Fibroblast of lung (primary cell): ENCODE data around the gene KRT222.

Source experiments
- EZH2 ChIP-seq: IDR thresholded peaks from 2 replicates; pipeline ENCODE4 v1.5.1; 2012; ENCODE audit warnings: low read length, control low read depth, mild to moderate bottlenecking; ENCODE audit errors: missing control alignments
- TF ChIP-seq, protein P1 (sequence below), 2 donors: IDR thresholded peaks in 1 of 2; conservative IDR thresholded peaks in 1 of 2; 1 replicate in 1 of 2; 2 replicates in 1 of 2; pipeline ENCODE4 v1.5.1; 2011 to 2012; ENCODE audit warnings: low read length in 2 of 2, control low read depth in 1 of 2, inconsistent platforms in 1 of 2, low read depth in 1 of 2, mild to moderate bottlenecking in 1 of 2

DNA sequence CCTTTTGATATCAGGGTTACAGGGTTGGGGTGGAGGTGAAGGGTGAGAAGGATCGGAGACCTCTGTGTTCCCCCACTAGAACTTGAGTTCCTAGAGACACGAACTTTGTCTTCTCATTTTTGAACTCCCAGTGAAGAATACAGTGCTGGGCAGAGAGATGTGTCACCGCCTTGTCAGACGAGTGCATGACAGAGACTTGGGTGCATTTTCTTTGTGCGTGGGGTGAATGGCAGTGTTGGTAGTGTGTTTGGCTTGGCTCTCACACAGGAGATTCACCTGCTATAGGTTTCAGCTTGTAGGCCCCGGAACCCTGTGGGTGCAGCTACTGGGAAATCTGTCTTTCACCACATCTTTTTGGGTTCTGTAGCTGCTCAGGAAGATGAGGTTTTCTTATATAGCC is 59.7 kb downstream of the KRT222 start:
- TF ChIP-seq, protein P1, sequence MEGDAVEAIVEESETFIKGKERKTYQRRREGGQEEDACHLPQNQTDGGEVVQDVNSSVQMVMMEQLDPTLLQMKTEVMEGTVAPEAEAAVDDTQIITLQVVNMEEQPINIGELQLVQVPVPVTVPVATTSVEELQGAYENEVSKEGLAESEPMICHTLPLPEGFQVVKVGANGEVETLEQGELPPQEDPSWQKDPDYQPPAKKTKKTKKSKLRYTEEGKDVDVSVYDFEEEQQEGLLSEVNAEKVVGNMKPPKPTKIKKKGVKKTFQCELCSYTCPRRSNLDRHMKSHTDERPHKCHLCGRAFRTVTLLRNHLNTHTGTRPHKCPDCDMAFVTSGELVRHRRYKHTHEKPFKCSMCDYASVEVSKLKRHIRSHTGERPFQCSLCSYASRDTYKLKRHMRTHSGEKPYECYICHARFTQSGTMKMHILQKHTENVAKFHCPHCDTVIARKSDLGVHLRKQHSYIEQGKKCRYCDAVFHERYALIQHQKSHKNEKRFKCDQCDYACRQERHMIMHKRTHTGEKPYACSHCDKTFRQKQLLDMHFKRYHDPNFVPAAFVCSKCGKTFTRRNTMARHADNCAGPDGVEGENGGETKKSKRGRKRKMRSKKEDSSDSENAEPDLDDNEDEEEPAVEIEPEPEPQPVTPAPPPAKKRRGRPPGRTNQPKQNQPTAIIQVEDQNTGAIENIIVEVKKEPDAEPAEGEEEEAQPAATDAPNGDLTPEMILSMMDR (conservative IDR thresholded peaks at IDR 0.05 in 1 of 2, IDR thresholded peaks at IDR 0.05 in 1 of 2; ENCODE audit: low read depth in 1 of 2, low read length in 2 of 2), result no peak
- TF ChIP-seq EZH2, result no peak
